AML-193 (cell line): ENCODE results near the gene TAF11.
"Not testable (repeated sequence)": the region's sequence is repeated elsewhere in the genome, so short reads cannot be mapped to it uniquely, and the experiment has no call there.

ENCODE experiments used
- DNase-seq, 2 experiments: peaks; one replicate each; lab custom pipeline; 2025; lab: John Stamatoyannopoulos, UW

TAF11 gene

GRCh38 chr6:34904990-34905613 lies 17.3 kb upstream of the TAF11 start:
- DNase-seq, result no peak

- DNase-seq, result no peak
Measured at GRCh38 chr6:34901930-34902329, 14.1 kb upstream of the TAF11 start.

DNA sequence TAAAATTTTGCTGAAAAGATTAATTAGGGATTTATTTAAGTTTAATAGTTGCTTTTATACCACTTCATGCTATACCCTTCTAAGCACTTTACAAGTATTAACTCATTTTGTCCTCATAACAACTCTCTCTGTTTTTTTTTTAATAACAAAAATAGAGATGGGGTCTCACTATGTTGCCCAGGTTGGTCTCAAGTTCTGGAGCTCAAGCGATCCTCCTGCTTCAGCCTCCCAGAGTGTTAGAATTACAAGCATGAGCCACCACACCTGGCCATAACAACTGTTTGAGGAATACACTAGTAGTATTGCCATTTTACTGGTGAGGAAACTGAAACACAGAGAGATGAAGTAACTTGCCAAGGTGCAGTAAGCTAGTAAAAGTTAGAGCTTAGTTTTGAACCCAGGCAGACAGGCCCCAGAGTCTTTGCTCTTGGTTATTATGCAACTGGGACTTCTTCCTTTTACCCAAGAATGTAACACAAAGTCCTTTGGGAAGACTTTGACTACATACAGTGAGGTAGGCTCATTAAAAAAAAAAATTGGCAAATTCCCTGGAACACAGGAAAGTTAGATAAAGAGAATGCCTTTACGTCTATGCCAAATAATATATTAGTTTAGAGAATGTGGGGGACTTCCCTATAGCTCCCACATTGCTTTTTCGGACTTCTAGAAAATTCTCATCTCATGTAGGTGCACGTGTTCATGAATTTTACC lies 12.6 kb upstream of the TAF11 start:
- DNase-seq, result no peak

- DNase-seq, result not testable (repeated sequence)
Measured at GRCh38 chr6:34899748-34900147, 11.9 kb upstream of the TAF11 start.

DNA sequence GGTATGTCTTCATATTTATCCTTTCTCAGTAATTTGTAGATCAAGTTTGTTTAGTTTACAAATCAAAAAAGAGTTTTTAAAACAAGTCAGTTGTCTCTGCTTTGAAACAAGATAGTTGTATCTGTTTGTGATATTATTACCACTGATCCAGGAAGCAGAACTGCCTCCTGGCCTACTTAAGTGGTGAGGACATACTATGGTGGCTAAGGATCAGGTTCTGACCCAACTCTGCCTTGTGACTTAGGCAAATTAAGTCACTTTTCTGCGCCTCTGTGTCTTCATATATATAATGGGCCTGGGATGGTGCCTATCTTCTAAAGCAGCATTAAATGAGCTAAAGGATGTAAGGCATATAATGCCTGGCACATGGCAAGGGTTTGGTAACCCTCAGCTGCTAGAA lies 9.9 kb upstream of the TAF11 start:
- DNase-seq, result no peak

- no peak for DNase-seq
Measured at GRCh38 chr6:34897130-34897529, 9.3 kb upstream of the TAF11 start.

- peak; percentile 30 to 32 for DNase-seq
Measured at GRCh38 chr6:34894693-34895092, 6.9 kb upstream of the TAF11 start.

DNA sequence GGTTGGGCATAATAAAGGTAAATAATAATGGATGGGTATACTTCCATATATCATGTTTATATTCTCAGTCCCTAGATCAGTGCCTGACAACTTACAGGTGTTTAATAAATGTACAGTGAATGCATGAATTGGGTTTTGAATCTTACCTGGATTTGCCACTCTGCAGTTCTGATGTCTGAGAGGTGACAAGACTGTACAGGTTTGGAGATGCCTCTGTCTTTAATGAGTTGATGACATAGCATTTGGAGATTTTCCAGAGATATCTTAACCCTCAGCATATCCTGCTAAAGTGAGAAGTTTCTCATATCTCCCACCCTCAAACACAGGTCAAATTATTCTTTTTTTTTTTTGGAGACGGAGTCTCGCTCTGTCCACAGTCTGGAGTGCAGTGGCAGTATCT lies 3.5 kb upstream of the TAF11 start:
- DNase-seq, result no peak

- DNase-seq, result peak; percentile 80 to 81
Measured at GRCh38 chr6:34890533-34890925, 2.7 kb upstream of the TAF11 start.

GRCh38 chr6:34888874-34889555 lies 1.2 kb upstream of the TAF11 start, which contains the start of gene ANKS1A:
TSS of gene ANKS1A (plus strand) at chr6:34889255. CDS start at chr6:34889403, 148 bp downstream.
- DNase-seq, result peak; percentile 49 to 52

- DNase-seq, result no peak
Measured at GRCh38 chr6:34888514-34888856, 643 bp upstream of the TAF11 start.

- DNase-seq, result not testable (repeated sequence)
Measured at GRCh38 chr6:34885837-34886236, 2.0 kb downstream of the TAF11 start.

GRCh38 chr6:34884996-34885395 lies 2.8 kb downstream of the TAF11 start:
- no peak for DNase-seq

GRCh38 chr6:34884073-34884472 lies 3.8 kb downstream of the TAF11 start:
- not testable (repeated sequence) for DNase-seq

- no peak for DNase-seq
Measured at GRCh38 chr6:34877869-34878485, 9.9 kb downstream of the TAF11 start.

GRCh38 chr6:34877259-34877658 lies 10.6 kb downstream of the TAF11 start:
- DNase-seq, result no peak

DNA sequence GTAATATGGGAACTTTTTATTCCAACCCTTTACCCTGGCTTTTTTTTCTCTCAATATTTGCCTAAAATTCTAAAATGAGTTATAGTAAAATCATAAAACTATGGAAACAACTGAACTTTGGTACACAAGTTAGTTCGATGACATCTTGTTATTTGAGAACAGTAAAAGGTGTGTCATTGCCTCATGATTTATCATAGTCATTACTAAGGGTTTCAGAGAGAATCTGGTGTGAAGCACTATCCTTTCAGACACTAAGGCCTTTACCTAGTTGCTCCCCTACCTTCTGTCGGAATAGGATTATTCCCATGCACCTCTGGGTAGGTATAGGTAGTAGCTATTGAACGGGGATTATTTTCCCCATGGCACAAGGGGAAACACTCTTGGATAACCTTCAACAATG lies 11.4 kb downstream of the TAF11 start:
- no peak for DNase-seq

DNA sequence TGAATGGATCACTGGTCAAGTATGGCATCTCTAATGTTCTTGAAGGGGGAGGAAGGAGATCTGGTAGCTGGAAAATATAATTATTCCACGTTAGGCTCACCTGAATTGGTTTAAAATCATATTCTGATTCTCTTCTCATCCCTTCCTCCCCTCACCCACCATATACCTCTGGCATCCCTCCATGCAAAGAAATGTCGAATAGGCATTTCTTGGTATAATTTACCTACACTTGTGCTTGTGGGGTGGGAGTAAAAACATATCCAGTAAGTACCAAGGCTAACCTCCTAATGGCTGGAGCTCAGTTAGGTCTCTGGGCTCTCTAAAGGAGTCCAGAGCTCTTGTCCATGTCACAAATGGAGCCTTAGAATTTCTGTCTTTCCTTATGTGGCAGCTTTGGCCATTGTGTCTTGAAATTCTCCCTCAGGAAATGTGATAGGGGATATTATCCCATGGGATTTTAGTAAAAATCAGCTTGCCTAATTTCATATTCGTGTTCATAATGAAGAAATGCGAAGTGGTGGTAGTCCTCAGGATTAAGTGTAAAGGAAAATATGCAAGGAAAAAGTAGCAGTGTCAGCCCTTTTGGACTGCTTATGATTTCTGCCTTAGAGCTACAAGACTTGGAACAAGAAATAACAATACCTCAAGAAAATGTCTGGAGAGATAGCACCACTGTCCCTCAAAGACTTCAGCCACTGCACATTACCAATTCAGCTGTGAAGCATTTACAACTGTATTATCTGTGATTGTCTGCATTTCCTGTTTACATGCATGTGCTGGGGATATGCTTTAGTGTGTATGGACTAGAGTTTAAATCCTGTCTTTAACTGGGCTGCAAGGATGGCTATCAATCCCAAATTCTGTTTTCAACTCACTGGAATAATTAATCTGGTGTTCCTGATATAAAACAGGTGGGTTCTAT lies 12.3 kb downstream of the TAF11 start:
- no peak for DNase-seq

GRCh38 chr6:34872332-34872731 lies 15.5 kb downstream of the TAF11 start:
- no peak for DNase-seq

DNA sequence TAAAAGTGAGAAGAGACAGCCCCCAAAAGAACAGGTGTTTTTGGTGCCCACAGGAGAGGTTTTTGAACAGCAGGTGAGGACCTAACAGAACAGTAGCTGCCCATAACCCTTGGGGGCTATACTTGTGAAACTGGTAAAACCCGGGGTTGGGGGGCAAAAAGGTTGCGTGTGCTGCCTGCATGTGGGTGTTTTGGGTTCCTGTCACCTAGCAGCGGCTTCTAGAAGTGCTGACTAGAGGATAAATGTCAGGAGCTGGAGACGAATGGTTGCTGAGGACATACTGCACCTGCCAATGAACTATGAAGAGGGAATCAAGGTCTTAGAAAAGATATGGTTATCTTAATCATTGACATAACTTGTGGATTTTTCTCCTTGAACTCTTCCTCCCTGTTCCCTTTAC lies 16.0 kb downstream of the TAF11 start:
- no peak for DNase-seq

- DNase-seq, result peak in 1 of 2 experiments; percentile 10
Measured at GRCh38 chr6:34867484-34867883, 20.4 kb downstream of the TAF11 start.

- DNase-seq, result no peak
Measured at GRCh38 chr6:34866509-34866908, 21.3 kb downstream of the TAF11 start.
